Mesothelial cell of epicardium (in vitro differentiated cells): Measurements from ENCODE around the gene VTA1. TPM values are rescaled to one million over a fixed set of nuclear protein-coding genes. Genes with fewer than 3 reads are reported as not detected.
"Not testable (repeated sequence)": the region's sequence is repeated elsewhere in the genome, so short reads cannot be mapped to it uniquely, and the experiment has no call there.

Source experiments
- DNase-seq, 2 experiments: peaks; one replicate each; pipeline ENCODE4 v3.0.0; 2021; ENCODE audit warnings: low spot score in 2 of 2; ENCODE audit not compliant: unreplicated experiment in 2 of 2
- H3K27ac Mint-ChIP-seq: 2 replicates; pipeline ENCODE4 v1.8.0; 2021; ENCODE audit warnings: mixed read lengths
- H3K27me3 Mint-ChIP-seq: 2 replicates; pipeline ENCODE4 v1.8.0; 2021; ENCODE audit warnings: low read depth, mixed read lengths
- H3K36me3 Mint-ChIP-seq: 2 replicates; pipeline ENCODE4 v1.8.0; 2021; ENCODE audit warnings: mixed read lengths
- H3K4me1 Mint-ChIP-seq: 2 replicates; pipeline ENCODE4 v1.8.0; 2021; ENCODE audit warnings: mixed read lengths
- H3K4me3 Mint-ChIP-seq: 2 replicates; pipeline ENCODE4 v1.8.0; 2021; ENCODE audit warnings: mild to moderate bottlenecking, moderate library complexity, mixed read lengths
- H3K9me3 Mint-ChIP-seq: 2 replicates; pipeline ENCODE4 v1.8.0; 2021; ENCODE audit warnings: mixed read lengths
- CTCF ChIP-seq: fragments of 200-600 bp; sonication (generic); IDR thresholded peaks from one replicate; pipeline ENCODE4 v1.5.0; 2021; ENCODE audit warnings: antibody characterized with exemption; ENCODE audit not compliant: unreplicated experiment
- total RNA-seq: library from RNA; stranded (reverse); gene quantifications from 3 replicates; pipeline ENCODE4 v1.2.1, GENCODE V29; 2021

VTA1 gene
- total RNA-seq = 41.5 to 45.9 TPM (median 42.6 TPM) in 3 replicates

- Mint-ChIP-seq H3K4me3 (peak within 1 kb of the TSS; percentile 97), H3K27ac (peak within 1 kb of the TSS; percentile 83), H3K4me1 (peaks cover 34% of the 10 kb centered on the region), H3K27me3 (no peaks in the 10 kb centered on the region), H3K36me3 (no peaks in the 10 kb centered on the region), H3K9me3 (no peaks in the 10 kb centered on the region)
- DNase-seq = peak; percentile 89 to 92
- peak; percentile 76 for TF ChIP-seq CTCF
Observed at GRCh38 chr6:142146828-142147662, at the start of gene VTA1, which contains the start of gene NMBR. TSS of gene VTA1 (plus strand) at chr6:142147263. CDS start at chr6:142147288, 25 bp downstream. TSS of gene NMBR (minus strand) at chr6:142147122. CDS start at chr6:142088658, 58,464 bp downstream.

- not testable (repeated sequence) for H3K4me3 Mint-ChIP-seq, H3K27ac Mint-ChIP-seq, H3K9me3 Mint-ChIP-seq, DNase-seq, H3K27me3 Mint-ChIP-seq, H3K36me3 Mint-ChIP-seq, H3K4me1 Mint-ChIP-seq
Observed at GRCh38 chr6:142104820-142105219, 42.2 kb upstream of the VTA1 start.

GRCh38 chr6:142110820-142111219 is 36.2 kb upstream of the VTA1 start:
- not testable (repeated sequence) for DNase-seq, H3K4me1 Mint-ChIP-seq, H3K27ac Mint-ChIP-seq, H3K9me3 Mint-ChIP-seq, H3K4me3 Mint-ChIP-seq, H3K36me3 Mint-ChIP-seq, H3K27me3 Mint-ChIP-seq

- H3K27ac Mint-ChIP-seq = no peak overlapping the region
- no peaks in the 10 kb centered on the region for H3K4me1 Mint-ChIP-seq
- peak; percentile 55 to 77 for DNase-seq
- H3K9me3 Mint-ChIP-seq = peaks cover 9% of the 10 kb centered on the region
- TF ChIP-seq CTCF = peak; percentile 78
- no peak overlapping the region for H3K4me3 Mint-ChIP-seq
- peaks cover 2% of the 10 kb centered on the region for H3K27me3 Mint-ChIP-seq
- H3K36me3 Mint-ChIP-seq = no peaks in the 10 kb centered on the region
Observed at GRCh38 chr6:142112451-142113061, 34.5 kb upstream of the VTA1 start.

GRCh38 chr6:142117366-142117765 is 29.7 kb upstream of the VTA1 start:
- no peak for DNase-seq
- peaks cover 2% of the 10 kb centered on the region for H3K27me3 Mint-ChIP-seq
- no peaks in the 10 kb centered on the region for H3K4me1 Mint-ChIP-seq
- H3K4me3 Mint-ChIP-seq = no peak overlapping the region
- no peaks in the 10 kb centered on the region for H3K9me3 Mint-ChIP-seq
- no peaks in the 10 kb centered on the region for H3K36me3 Mint-ChIP-seq
- no peak overlapping the region for H3K27ac Mint-ChIP-seq
- TF ChIP-seq CTCF = no peak

GRCh38 chr6:142118328-142118727 is 28.7 kb upstream of the VTA1 start:
- Mint-ChIP-seq H3K27ac (no peak overlapping the region), H3K9me3 (no peaks in the 10 kb centered on the region), H3K4me1 (no peaks in the 10 kb centered on the region), H3K27me3 (peaks cover 2% of the 10 kb centered on the region), H3K4me3 (no peak overlapping the region), H3K36me3 (no peaks in the 10 kb centered on the region)
- no peak for DNase-seq
- no peak for TF ChIP-seq CTCF
